B cell (primary cell): Measurements from ENCODE around the gene NXNL1. TPM values are rescaled to one million over a fixed set of nuclear protein-coding genes. Genes with fewer than 3 reads are reported as not detected.

Experiments
- ATAC-seq: fragments of 200-7000 bp; cut with Tn5 transposase; one replicate; pipeline ENCODE4 v1.10.0; 2021; ENCODE audit warnings: low read depth, mild to moderate bottlenecking, moderate number of reproducible peaks, moderate library complexity
- CTCF ChIA-PET: fragments of 350-600 bp; sonication (Branson Sonifier 250); formaldehyde crosslinking; loops from one replicate; lab custom pipeline; 2021; ENCODE audit warnings: antibody characterized with exemption, inconsistent platforms; lab: Charles Lee
- POLR2A ChIA-PET: fragments of 350-600 bp; sonication (Branson Sonifier 250); formaldehyde crosslinking; loops from one replicate; lab custom pipeline; 2021; ENCODE audit warnings: antibody characterized with exemption; lab: Charles Lee
- DNase-seq: peaks from one replicate; pipeline ENCODE4 v3.0.0; 2013
- H2AFZ ChIP-seq: 2 replicates; pipeline ENCODE4 v1.6.1; 2012; ENCODE audit warnings: mild to moderate bottlenecking, low read depth, low read length; ENCODE audit not compliant: insufficient read depth, poor library complexity, severe bottlenecking
- H3K27ac ChIP-seq, 2 donors: 1 replicate in 1 of 2; 2 replicates in 1 of 2; pipeline ENCODE4 v1.5.1; 2012 to 2013; ENCODE audit warnings: low read length in 2 of 2, mild to moderate bottlenecking in 2 of 2, moderate library complexity in 1 of 2
- H3K27me3 ChIP-seq, 4 experiments: fragments of 200-600 bp in 1 of 4; sonication (generic) in 1 of 4; replicated peaks in 1 of 4; 1 replicate in 2 of 4; 2 replicates in 2 of 4; pipeline versions ENCODE4 v1.6.1 to v1.7.0; 2013 to 2016; ENCODE audit warnings: low read length in 3 of 4, mild to moderate bottlenecking in 2 of 4, mixed read lengths in 1 of 4, moderate library complexity in 1 of 4; ENCODE audit not compliant: insufficient read depth in 4 of 4, control insufficient read depth in 3 of 4; ENCODE audit errors: control extremely low read depth in 1 of 4
- H3K36me3 ChIP-seq, 2 experiments: replicated peaks in 1 of 2; 1 replicate in 1 of 2; 2 replicates in 1 of 2; pipeline versions ENCODE4 v1.6.1 to v1.7.1; 2013; ENCODE audit warnings: low read length in 1 of 2; ENCODE audit not compliant: insufficient read depth in 2 of 2, control insufficient read depth in 1 of 2; ENCODE audit errors: control extremely low read depth in 1 of 2, extremely low read depth in 1 of 2
- H3K4me1 ChIP-seq, 2 donors: fragments of 200-600 bp in 1 of 2; sonication (generic) in 1 of 2; 1 replicate in 1 of 2; 2 replicates in 1 of 2; pipeline versions ENCODE4 v1.5.1 to v1.6.1; 2013 to 2017; ENCODE audit warnings: low read length in 2 of 2; ENCODE audit not compliant: control insufficient read depth in 2 of 2, insufficient read depth in 2 of 2
- H3K4me2 ChIP-seq: replicated peaks from 2 replicates; pipeline ENCODE3; 2012; ENCODE audit warnings: mild to moderate bottlenecking, low read depth, low read length; ENCODE audit not compliant: poor library complexity, severe bottlenecking
- H3K4me3 ChIP-seq, 5 experiments: fragments of 200-600 bp in 1 of 5; sonication (generic) in 1 of 5; 1 replicate in 3 of 5; 2 replicates in 2 of 5; pipeline versions ENCODE4 v1.5.1 to v1.7.0; 2011 to 2016; ENCODE audit warnings: low read length in 4 of 5, mild to moderate bottlenecking in 4 of 5, low read depth in 2 of 5, control low read depth in 1 of 5, moderate library complexity in 1 of 5; ENCODE audit not compliant: insufficient read depth in 1 of 5; ENCODE audit errors: control extremely low read depth in 1 of 5, extremely low read depth in 1 of 5
- H3K79me2 ChIP-seq: fragments of 200-600 bp; sonication (generic); one replicate; pipeline ENCODE4 v1.6.0; 2016; ENCODE audit warnings: low read length; ENCODE audit not compliant: control insufficient read depth, insufficient read depth
- H3K9ac ChIP-seq: fragments of 200-600 bp; sonication (generic); 2 replicates; pipeline ENCODE4 v1.6.1; 2017; ENCODE audit warnings: mild to moderate bottlenecking, low read length, moderate library complexity
- H3K9me3 ChIP-seq, 3 donors: one replicate each; pipeline versions ENCODE4 v1.6.1 to v1.7.1; 2013; ENCODE audit warnings: low read length in 2 of 3; ENCODE audit not compliant: control insufficient read depth in 2 of 3, insufficient read depth in 1 of 3; ENCODE audit errors: control extremely low read depth in 1 of 3
- H4K20me1 ChIP-seq: 2 replicates; pipeline ENCODE4 v1.6.0; 2012; ENCODE audit warnings: mild to moderate bottlenecking, low read length; ENCODE audit not compliant: insufficient read depth, control insufficient read depth, poor library complexity, severe bottlenecking
- H3K27ac Mint-ChIP-seq: one replicate; pipeline ENCODE4 v1.8.0; 2021; ENCODE audit warnings: mixed read lengths
- H3K27me3 Mint-ChIP-seq: one replicate; pipeline ENCODE4 v1.8.0; 2021; ENCODE audit warnings: mixed read lengths
- H3K4me1 Mint-ChIP-seq: one replicate; pipeline ENCODE4 v1.8.0; 2021; ENCODE audit warnings: mixed read lengths
- H3K4me3 Mint-ChIP-seq: one replicate; pipeline ENCODE4 v1.8.0; 2021; ENCODE audit warnings: mixed read lengths
- H3K9me3 Mint-ChIP-seq: one replicate; pipeline ENCODE4 v1.8.0; 2022; ENCODE audit warnings: mixed read lengths; ENCODE audit not compliant: insufficient read depth
- CTCF ChIP-seq: fragments of 200-600 bp; IDR thresholded peaks from one replicate; pipeline ENCODE4 v1.8.0; 2022; ENCODE audit warnings: antibody characterized with exemption, mild to moderate bottlenecking
- EZH2 ChIP-seq: IDR thresholded peaks from 2 replicates; pipeline ENCODE4 v1.6.1; 2012; ENCODE audit warnings: borderline replicate concordance, low read depth, mild to moderate bottlenecking, moderate library complexity, low read length; ENCODE audit not compliant: insufficient read depth, poor library complexity, severe bottlenecking
- WGBS: methylation state at CpG from one replicate; pipeline ENCODE4 v1.1.5; 2013; ENCODE audit warnings: missing lambda C conversion rate; ENCODE audit not compliant: insufficient coverage; 5-methylcytosine and 5-hydroxymethylcytosine counted together
- intact Hi-C: fragments of 100-400 bp; cut with micrococcal nuclease; formaldehyde crosslinking; loops from one replicate; pipeline ENCODE4 v1.10.0; 2022
- polyA plus RNA-seq: library from polyadenylated mRNA; depleted of rRNA; stranded (reverse); fragments of >200 nt; gene quantifications from 2 replicates; pipeline ENCODE4 v1.2.3, GENCODE V29; 2012
- total RNA-seq, 2 donors: library from RNA; stranded (reverse); fragments of 120-200 nt in 1 of 2; gene quantifications; 1 replicate in 1 of 2; 2 replicates in 1 of 2; pipeline versions ENCODE4 v1.2.3 to v1.2.4, GENCODE V29; 2013 to 2022

The NXNL1 gene
- total and polyA plus RNA-seq, 2 donors (not counting 1 experiment from before 2014, with no cell fraction given), result not detected

GRCh38 chr19:17469481-17470067 is 8.8 kb upstream of the NXNL1 start:
- H4K20me1 ChIP-seq, result no peaks in the 10 kb centered on the region
- peak overlapping the region; percentile 90 for H3K27ac Mint-ChIP-seq
- H3K9ac ChIP-seq, result peak overlapping the region; percentile 68
- ChIA-PET CTCF (no interaction called here), POLR2A (interaction anchor here (0.8 kb wide), 1 partner anchor 66 kb away, joined by 4 read pairs; no protein-coding TSS in a partner anchor)
- H3K9me3 ChIP-seq, result no peaks in the 10 kb centered on the region
- H3K4me3 Mint-ChIP-seq, result peak overlapping the region; percentile 92
- peaks cover 6 to 22% of the 10 kb centered on the region in 2 donors for H3K4me1 ChIP-seq
- no peaks in the 10 kb centered on the region for H3K79me2 ChIP-seq
- 0% methylated on average over 27 of the region's 31 CpGs for WGBS
- ATAC-seq (peak; percentile 77), DNase-seq (no peak)
- no peaks in the 10 kb centered on the region for H3K9me3 Mint-ChIP-seq
- H3K27me3 Mint-ChIP-seq, result peaks cover 3% of the 10 kb centered on the region
- peak overlapping the region; percentile 82 for H3K4me2 ChIP-seq
- peak overlapping the region; percentile 30 to 81 (median 76) for H3K4me3 ChIP-seq
- intact Hi-C loops, result loop anchor here (1.0 to 2.0 kb wide), 13 partner anchors 16 to 203 kb away; partner anchors contain the start of genes BABAM1, BST2, COLGALT1 and GTPBP3
- TF ChIP-seq EZH2, result no peak
- TF ChIP-seq CTCF, result no peak
- no peaks in the 10 kb centered on the region for H3K27me3 ChIP-seq
- H3K36me3 ChIP-seq, result no peaks in the 10 kb centered on the region
- H3K27ac ChIP-seq, result peak overlapping the region; percentile 59 to 62
- peaks cover 28% of the 10 kb centered on the region for H3K4me1 Mint-ChIP-seq
- H2AFZ ChIP-seq, result peak overlapping the region; percentile 73

GRCh38 chr19:17469092-17469480 is 8.4 kb upstream of the NXNL1 start:
- intact Hi-C loops, result loop anchor here (1.0 to 2.0 kb wide), 9 partner anchors 16 to 202 kb away; partner anchors contain the start of genes BABAM1, BST2, COLGALT1 and GTPBP3
- Histone ChIP-seq H3K27ac (peak overlapping the region; percentile 1 to 62), H4K20me1 (no peaks in the 10 kb centered on the region), H3K27me3 (no peaks in the 10 kb centered on the region), H2AFZ (peak overlapping the region; percentile 73), H3K9me3 (no peaks in the 10 kb centered on the region), H3K9ac (peak overlapping the region; percentile 68), H3K4me1 (peaks cover 6 to 22% of the 10 kb centered on the region in 2 donors), H3K79me2 (no peaks in the 10 kb centered on the region), H3K4me3 (peak overlapping the region in 4 of 5 experiments; percentile 74 to 81 (median 76)), H3K4me2 (peak overlapping the region; percentile 82), H3K36me3 (no peaks in the 10 kb centered on the region)
- ATAC-seq (no peak), DNase-seq (no peak)
- WGBS, result 7% methylated on average over 19 of the region's 19 CpGs
- no peaks in the 10 kb centered on the region for H3K9me3 Mint-ChIP-seq
- peaks cover 4% of the 10 kb centered on the region for H3K27me3 Mint-ChIP-seq
- TF ChIP-seq CTCF (no peak), EZH2 (no peak)
- peaks cover 28% of the 10 kb centered on the region for H3K4me1 Mint-ChIP-seq
- CTCF ChIA-PET, result interaction anchor here (0.8 kb wide), 1 partner anchor 73 kb away, joined by 4 read pairs; no protein-coding TSS in a partner anchor
- H3K27ac Mint-ChIP-seq, result peak overlapping the region; percentile 90
- POLR2A ChIA-PET, result interaction anchor here (0.6 kb wide), 1 partner anchor 50 kb away, joined by 5 read pairs; no protein-coding TSS in a partner anchor
- H3K4me3 Mint-ChIP-seq, result peak overlapping the region; percentile 92
